ENCODE data around the gene PTK6. TPM values are rescaled to one million over a fixed set of nuclear protein-coding genes. Genes with fewer than 3 reads are reported as not detected.

The PTK6 gene
- total RNA-seq, 2 experiments from 2014 or later, result 0.13 to 2.0 TPM

DNA sequence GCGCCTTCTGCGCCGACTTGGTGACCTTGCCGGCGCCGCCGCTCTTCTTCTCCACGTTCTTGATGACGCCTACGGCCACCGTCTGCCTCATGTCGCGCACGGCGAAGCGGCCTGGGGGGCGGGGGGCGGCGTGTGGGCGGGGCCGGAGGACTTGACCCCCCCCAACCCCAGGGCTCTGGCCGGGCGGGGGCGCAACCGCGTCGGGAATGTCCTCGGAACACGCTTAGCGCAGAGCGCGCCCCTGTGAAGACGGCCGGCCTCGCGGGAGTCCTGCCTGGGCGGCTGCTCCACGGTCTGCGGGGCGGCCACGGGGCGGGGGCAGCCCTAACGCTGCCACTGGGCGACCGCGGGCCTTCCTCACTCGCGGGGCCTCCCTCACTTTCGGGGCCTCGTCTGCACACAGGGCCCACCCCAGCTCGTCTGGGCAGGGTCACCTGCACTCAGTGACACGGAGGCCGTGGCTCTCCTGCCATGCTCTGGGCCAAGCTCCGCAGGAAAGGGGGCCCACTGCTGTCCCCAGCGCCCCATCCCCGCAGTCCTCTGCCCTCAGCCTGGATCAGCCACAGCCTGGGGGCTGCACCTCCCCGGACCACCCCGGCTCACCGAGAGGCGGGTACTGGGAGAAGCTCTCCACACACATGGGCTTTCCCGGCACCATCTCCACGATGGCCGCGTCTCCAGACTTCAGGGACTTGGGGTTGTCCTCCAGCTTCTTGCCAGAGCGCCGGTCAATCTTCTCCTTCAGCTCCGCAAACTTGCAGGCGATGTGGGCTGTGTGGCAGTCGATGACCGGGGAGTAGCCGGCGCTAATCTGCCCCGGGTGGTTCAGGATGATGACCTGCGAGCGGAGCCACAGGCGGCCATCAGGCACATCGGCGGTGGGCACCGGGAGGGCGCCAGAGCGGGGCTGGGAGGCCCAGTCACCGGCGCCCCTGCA is 48.6 kb downstream of the PTK6 start:
- POLR2A ChIA-PET, result no interaction called here
- Histone ChIP-seq H3K9me2 (ENCODE audit: insufficient read depth, low read length) (no peaks in the 10 kb centered on the region), H3K79me2 (ENCODE audit: insufficient read depth, low read depth, low read length) (no peaks in the 10 kb centered on the region), H3K9me3 (ENCODE audit: low read length) (no peaks in the 10 kb centered on the region), H3K36me3 (ENCODE audit: insufficient read depth, low read length) (no peaks in the 10 kb centered on the region), H3K4me2 (ENCODE audit: low read length) (no peak overlapping the region), H3K4me1 (ENCODE audit: insufficient read depth, low read length, poor library complexity, severe bottlenecking) (no peaks in the 10 kb centered on the region), H3K4me3 (ENCODE audit: low read depth, low read length, poor library complexity, severe bottlenecking) (no peak overlapping the region), H2AFZ (ENCODE audit: low read length) (no peak overlapping the region), H4K20me1 (ENCODE audit: insufficient read depth, low read length) (no peaks in the 10 kb centered on the region), H3K27ac (ENCODE audit: low read depth, low read length, poor library complexity, severe bottlenecking) (no peak overlapping the region)
- DNase-seq (ENCODE audit: low spot score), result no peak
- BruUV-seq (replicated peaks), result no TSS peak
- intact Hi-C loops (cut with micrococcal nuclease; ENCODE audit: unreplicated experiment), result no loop called here
- CTCF ChIA-PET (ENCODE audit: unreplicated experiment), result no interaction called here
- TF ChIP-seq, protein P1, sequence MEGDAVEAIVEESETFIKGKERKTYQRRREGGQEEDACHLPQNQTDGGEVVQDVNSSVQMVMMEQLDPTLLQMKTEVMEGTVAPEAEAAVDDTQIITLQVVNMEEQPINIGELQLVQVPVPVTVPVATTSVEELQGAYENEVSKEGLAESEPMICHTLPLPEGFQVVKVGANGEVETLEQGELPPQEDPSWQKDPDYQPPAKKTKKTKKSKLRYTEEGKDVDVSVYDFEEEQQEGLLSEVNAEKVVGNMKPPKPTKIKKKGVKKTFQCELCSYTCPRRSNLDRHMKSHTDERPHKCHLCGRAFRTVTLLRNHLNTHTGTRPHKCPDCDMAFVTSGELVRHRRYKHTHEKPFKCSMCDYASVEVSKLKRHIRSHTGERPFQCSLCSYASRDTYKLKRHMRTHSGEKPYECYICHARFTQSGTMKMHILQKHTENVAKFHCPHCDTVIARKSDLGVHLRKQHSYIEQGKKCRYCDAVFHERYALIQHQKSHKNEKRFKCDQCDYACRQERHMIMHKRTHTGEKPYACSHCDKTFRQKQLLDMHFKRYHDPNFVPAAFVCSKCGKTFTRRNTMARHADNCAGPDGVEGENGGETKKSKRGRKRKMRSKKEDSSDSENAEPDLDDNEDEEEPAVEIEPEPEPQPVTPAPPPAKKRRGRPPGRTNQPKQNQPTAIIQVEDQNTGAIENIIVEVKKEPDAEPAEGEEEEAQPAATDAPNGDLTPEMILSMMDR (conservative IDR thresholded peaks at IDR 0.05; ENCODE audit: low read length), result no peak
- no peak for TF ChIP-seq EZH2phosphoT487 (IDR thresholded peaks at IDR 0.05; ENCODE audit: borderline replicate concordance, low read depth, low read length)

- no peak overlapping the region for H3K4me2 ChIP-seq (ENCODE audit: low read length)
- intact Hi-C loops (cut with micrococcal nuclease; ENCODE audit: unreplicated experiment), result no loop called here
- no peak for DNase-seq (ENCODE audit: low spot score)
- no peaks in the 10 kb centered on the region for H3K4me1 ChIP-seq (ENCODE audit: insufficient read depth, low read length, poor library complexity, severe bottlenecking)
- no peak overlapping the region for H2AFZ ChIP-seq (ENCODE audit: low read length)
- no peak overlapping the region for H3K27ac ChIP-seq (ENCODE audit: low read depth, low read length, poor library complexity, severe bottlenecking)
- no peaks in the 10 kb centered on the region for H3K9me2 ChIP-seq (ENCODE audit: insufficient read depth, low read length)
- no peaks in the 10 kb centered on the region for H3K9me3 ChIP-seq (ENCODE audit: low read length)
- H3K36me3 ChIP-seq (ENCODE audit: insufficient read depth, low read length), result no peaks in the 10 kb centered on the region
- TF ChIP-seq EZH2phosphoT487 (IDR thresholded peaks at IDR 0.05; ENCODE audit: borderline replicate concordance, low read depth, low read length), result no peak
- TF ChIP-seq, protein P1 (conservative IDR thresholded peaks at IDR 0.05; ENCODE audit: low read length), result no peak
- H3K4me3 ChIP-seq (ENCODE audit: low read depth, low read length, poor library complexity, severe bottlenecking), result no peak overlapping the region
- no peaks in the 10 kb centered on the region for H3K79me2 ChIP-seq (ENCODE audit: insufficient read depth, low read depth, low read length)
- no peaks in the 10 kb centered on the region for H4K20me1 ChIP-seq (ENCODE audit: insufficient read depth, low read length)
- BruUV-seq (replicated peaks), result no TSS peak
- CTCF ChIA-PET (ENCODE audit: unreplicated experiment), result no interaction called here
- POLR2A ChIA-PET, result no interaction called here
Measured at GRCh38 chr20:63487781-63488241, 49.4 kb downstream of the PTK6 start.
